Measurements from ENCODE around the gene SRI. TPM values are rescaled to one million over a fixed set of nuclear protein-coding genes. Genes with fewer than 3 reads are reported as not detected.

Gene SRI
- total RNA-seq, 4 donors from 2014 or later, result 40.3 to 55.5 (median 47.3) TPM

- Histone ChIP-seq H3K36me3 (peaks cover 37 to 100% (median 80%) of the 10 kb centered on the region in 4 donors), H3K4me3 (no peak overlapping the region), H3K9me3 (no peaks in the 10 kb centered on the region), H3K4me1 (no peaks in the 10 kb centered on the region), H3K27ac (replicated peaks in 1 of 4) (no peak overlapping the region), H3K27me3 (no peaks in the 10 kb centered on the region)
- 50% methylated on average over 4 of the region's 4 CpGs for WGBS
- TF ChIP-seq POLR2AphosphoS5 (IDR thresholded peaks at IDR 0.05) (no peak), CTCF (IDR thresholded peaks at IDR 0.05) (no peak), POLR2A (IDR thresholded peaks at IDR 0.05; ENCODE audit: low read depth) (no peak), EP300 (IDR thresholded peaks at IDR 0.05) (no peak)
- intact Hi-C loops (cut with DNase I), result no loop called here
- no peak for DNase-seq (ENCODE audit: extremely low spot score)
These were observed 13.6 kb downstream of the SRI start for GRCh38 chr7:88206254-88206653.

DNA sequence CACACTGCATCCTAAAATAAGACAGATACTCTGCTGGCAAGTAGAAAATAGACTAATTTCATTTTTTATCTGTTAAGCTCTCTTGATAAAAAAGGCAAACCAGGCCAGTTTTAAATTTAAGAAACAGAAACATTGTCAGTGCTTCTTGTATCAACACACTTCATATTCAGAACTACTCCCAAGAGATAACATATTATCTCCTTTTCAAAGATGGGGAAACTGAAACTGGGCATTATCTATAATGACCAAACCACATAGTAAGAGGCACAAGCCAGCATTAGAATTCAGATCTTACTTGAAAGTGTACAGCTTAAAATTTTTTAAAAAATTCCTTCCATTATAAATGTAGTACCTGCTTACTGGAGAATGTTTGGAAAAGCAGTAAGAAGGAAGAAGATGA is 14.7 kb downstream of the SRI start:
- TF ChIP-seq CTCF (IDR thresholded peaks at IDR 0.05), result no peak
- TF ChIP-seq POLR2AphosphoS5 (IDR thresholded peaks at IDR 0.05), result no peak
- TF ChIP-seq POLR2A (IDR thresholded peaks at IDR 0.05; ENCODE audit: low read depth), result no peak
- TF ChIP-seq EP300 (IDR thresholded peaks at IDR 0.05), result no peak
- Histone ChIP-seq H3K27me3 (no peaks in the 10 kb centered on the region), H3K27ac (replicated peaks in 1 of 4) (no peak overlapping the region), H3K4me3 (no peak overlapping the region), H3K36me3 (peaks cover 34 to 92% (median 79%) of the 10 kb centered on the region in 4 donors), H3K9me3 (no peaks in the 10 kb centered on the region), H3K4me1 (no peaks in the 10 kb centered on the region)
- intact Hi-C loops (cut with DNase I), result no loop called here
- DNase-seq (ENCODE audit: extremely low spot score), result no peak

GRCh38 chr7:88204525-88205110 is 15.2 kb downstream of the SRI start:
- H3K27ac ChIP-seq (replicated peaks in 1 of 4), result no peak overlapping the region
- no peaks in the 10 kb centered on the region for H3K4me1 ChIP-seq
- TF ChIP-seq POLR2A (IDR thresholded peaks at IDR 0.05; ENCODE audit: low read depth) (no peak), CTCF (IDR thresholded peaks at IDR 0.05) (no peak), POLR2AphosphoS5 (IDR thresholded peaks at IDR 0.05) (no peak), EP300 (IDR thresholded peaks at IDR 0.05) (no peak)
- H3K36me3 ChIP-seq, result peaks cover 31 to 86% (median 74%) of the 10 kb centered on the region in 4 donors
- no peaks in the 10 kb centered on the region for H3K27me3 ChIP-seq
- WGBS, result 92% methylated on average over 3 of the region's 3 CpGs
- H3K4me3 ChIP-seq, result no peak overlapping the region
- no peak for DNase-seq (ENCODE audit: extremely low spot score)
- H3K9me3 ChIP-seq, result no peaks in the 10 kb centered on the region
- intact Hi-C loops (cut with DNase I), result no loop called here

GRCh38 chr7:88203401-88203800 is 16.4 kb downstream of the SRI start:
- Histone ChIP-seq H3K9me3 (no peaks in the 10 kb centered on the region), H3K4me1 (no peaks in the 10 kb centered on the region), H3K4me3 (no peak overlapping the region), H3K36me3 (peaks cover 19 to 75% (median 65%) of the 10 kb centered on the region in 4 donors), H3K27ac (replicated peaks in 1 of 4) (no peak overlapping the region), H3K27me3 (no peaks in the 10 kb centered on the region)
- intact Hi-C loops (cut with DNase I), result no loop called here
- TF ChIP-seq POLR2AphosphoS5 (IDR thresholded peaks at IDR 0.05) (no peak), EP300 (IDR thresholded peaks at IDR 0.05) (no peak), CTCF (IDR thresholded peaks at IDR 0.05) (no peak), POLR2A (IDR thresholded peaks at IDR 0.05; ENCODE audit: low read depth) (no peak)
- WGBS, result 88% methylated on average over 4 of the region's 4 CpGs
- no peak for DNase-seq (ENCODE audit: extremely low spot score)

DNA sequence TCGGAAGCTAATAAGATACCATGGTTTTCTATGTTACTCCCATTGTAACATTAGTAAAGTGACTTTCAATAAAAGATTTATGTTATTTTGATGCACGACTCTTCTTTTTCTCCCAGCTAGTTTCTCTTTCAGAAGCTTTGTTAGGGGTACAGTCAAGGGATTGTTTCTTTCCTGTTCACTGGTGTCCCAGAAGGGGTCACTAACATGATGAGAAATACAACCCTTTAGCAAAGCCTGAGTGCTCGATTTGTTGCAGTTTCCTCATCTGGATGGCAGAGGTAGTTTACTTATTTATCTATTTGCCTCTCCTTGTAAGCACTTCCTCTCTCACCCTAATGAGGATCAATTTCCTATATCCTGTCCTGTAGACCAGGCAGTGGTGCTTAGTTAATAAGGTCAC is 17.0 kb downstream of the SRI start:
- 94% methylated on average over 3 of the region's 3 CpGs for WGBS
- Histone ChIP-seq H3K4me1 (no peaks in the 10 kb centered on the region), H3K27ac (replicated peaks in 1 of 4) (no peak overlapping the region), H3K27me3 (no peaks in the 10 kb centered on the region), H3K36me3 (peaks cover 14 to 69% (median 59%) of the 10 kb centered on the region in 4 donors), H3K4me3 (no peak overlapping the region), H3K9me3 (no peaks in the 10 kb centered on the region)
- no peak for TF ChIP-seq EP300 (IDR thresholded peaks at IDR 0.05)
- no peak for TF ChIP-seq POLR2A (IDR thresholded peaks at IDR 0.05; ENCODE audit: low read depth)
- TF ChIP-seq POLR2AphosphoS5 (IDR thresholded peaks at IDR 0.05), result no peak
- TF ChIP-seq CTCF (IDR thresholded peaks at IDR 0.05), result no peak
- no peak for DNase-seq (ENCODE audit: extremely low spot score)
- intact Hi-C loops (cut with DNase I), result no loop called here

All from esophagus muscularis mucosa (tissue), 4 donors.